ENCODE results near the gene FBXL19. TPM values are rescaled to one million over a fixed set of nuclear protein-coding genes. Genes with fewer than 3 reads are reported as not detected.

FBXL19 gene
- total and polyA plus RNA-seq, 9 of the 15 experiments (the other 6 are each of a cell fraction or from before 2014, with no cell fraction given): 0.13 to 48.0 (median 13.5) TPM; not detected in 1

DNA sequence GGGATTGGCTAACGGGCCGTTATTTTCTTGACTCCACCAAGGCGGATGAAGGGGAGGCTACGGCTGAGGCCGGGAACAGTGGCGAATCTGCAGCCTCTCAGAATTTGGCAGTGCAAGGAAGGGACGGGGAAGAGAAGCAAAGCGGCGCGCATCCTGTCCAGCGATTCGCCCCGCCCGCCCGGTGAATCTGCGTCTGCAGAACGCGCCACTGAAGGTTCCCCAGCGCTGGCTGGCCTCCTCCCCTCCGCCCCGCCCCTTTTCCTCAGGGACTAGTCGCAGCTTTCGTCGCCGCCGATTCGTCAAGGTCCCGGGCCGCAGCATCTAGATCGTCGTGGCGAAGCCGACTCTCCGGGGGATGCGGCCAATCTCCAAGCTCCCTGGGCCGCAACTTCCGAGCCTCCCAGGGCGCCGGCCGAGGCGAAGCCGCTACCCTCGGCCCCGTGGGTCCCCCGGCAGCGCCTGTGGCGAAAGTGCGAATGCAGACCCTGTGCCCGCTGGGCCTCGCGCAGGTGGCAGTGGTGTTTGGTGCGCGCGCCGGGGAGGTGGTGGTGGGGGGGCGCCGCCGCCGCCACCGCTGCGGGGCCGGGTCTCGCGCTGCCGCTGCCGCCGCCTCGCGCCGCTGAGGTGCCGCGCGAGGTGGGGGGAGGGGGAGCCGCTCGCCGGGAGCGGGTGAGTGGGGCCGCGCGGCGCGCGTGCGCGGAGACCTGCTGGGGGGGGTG lies 34.2 kb downstream of the FBXL19 start, which contains the start of gene SETD1A (continued):
- TF ChIP-seq ERF (CRISPR knock-in tag; IDR thresholded peaks at IDR 0.05) (no peak; the same call in 1 of the 2 replicates), GABPA (tag; conservative IDR thresholded peaks at IDR 0.05; ENCODE audit: low read depth) (peak; percentile 84), HDAC2 (IDR thresholded peaks at IDR 0.05) (no peak), SIRT6 (IDR thresholded peaks at IDR 0.05; ENCODE audit: low read depth, low read length) (no peak), HSF4 (CRISPR knock-in tag; IDR thresholded peaks at IDR 0.05; ENCODE audit: borderline replicate concordance) (no peak), ZNF24 (IDR thresholded peaks at IDR 0.05) (no peak), STAT5B (CRISPR knock-in tag; IDR thresholded peaks at IDR 0.05) (no peak), MCM3 (IDR thresholded peaks at IDR 0.05) (no peak), PCBP1 (IDR thresholded peaks at IDR 0.05; ENCODE audit: low read depth, low read length, poor library complexity, severe bottlenecking) (peak; percentile 83), FOXJ3 (CRISPR knock-in tag; IDR thresholded peaks at IDR 0.05) (no peak), CBFA2T2 (conservative IDR thresholded peaks at IDR 0.05) (no peak), BRD4 (IDR thresholded peaks at IDR 0.05) (peak; percentile 33)
- TF ChIP-seq, protein P1, sequence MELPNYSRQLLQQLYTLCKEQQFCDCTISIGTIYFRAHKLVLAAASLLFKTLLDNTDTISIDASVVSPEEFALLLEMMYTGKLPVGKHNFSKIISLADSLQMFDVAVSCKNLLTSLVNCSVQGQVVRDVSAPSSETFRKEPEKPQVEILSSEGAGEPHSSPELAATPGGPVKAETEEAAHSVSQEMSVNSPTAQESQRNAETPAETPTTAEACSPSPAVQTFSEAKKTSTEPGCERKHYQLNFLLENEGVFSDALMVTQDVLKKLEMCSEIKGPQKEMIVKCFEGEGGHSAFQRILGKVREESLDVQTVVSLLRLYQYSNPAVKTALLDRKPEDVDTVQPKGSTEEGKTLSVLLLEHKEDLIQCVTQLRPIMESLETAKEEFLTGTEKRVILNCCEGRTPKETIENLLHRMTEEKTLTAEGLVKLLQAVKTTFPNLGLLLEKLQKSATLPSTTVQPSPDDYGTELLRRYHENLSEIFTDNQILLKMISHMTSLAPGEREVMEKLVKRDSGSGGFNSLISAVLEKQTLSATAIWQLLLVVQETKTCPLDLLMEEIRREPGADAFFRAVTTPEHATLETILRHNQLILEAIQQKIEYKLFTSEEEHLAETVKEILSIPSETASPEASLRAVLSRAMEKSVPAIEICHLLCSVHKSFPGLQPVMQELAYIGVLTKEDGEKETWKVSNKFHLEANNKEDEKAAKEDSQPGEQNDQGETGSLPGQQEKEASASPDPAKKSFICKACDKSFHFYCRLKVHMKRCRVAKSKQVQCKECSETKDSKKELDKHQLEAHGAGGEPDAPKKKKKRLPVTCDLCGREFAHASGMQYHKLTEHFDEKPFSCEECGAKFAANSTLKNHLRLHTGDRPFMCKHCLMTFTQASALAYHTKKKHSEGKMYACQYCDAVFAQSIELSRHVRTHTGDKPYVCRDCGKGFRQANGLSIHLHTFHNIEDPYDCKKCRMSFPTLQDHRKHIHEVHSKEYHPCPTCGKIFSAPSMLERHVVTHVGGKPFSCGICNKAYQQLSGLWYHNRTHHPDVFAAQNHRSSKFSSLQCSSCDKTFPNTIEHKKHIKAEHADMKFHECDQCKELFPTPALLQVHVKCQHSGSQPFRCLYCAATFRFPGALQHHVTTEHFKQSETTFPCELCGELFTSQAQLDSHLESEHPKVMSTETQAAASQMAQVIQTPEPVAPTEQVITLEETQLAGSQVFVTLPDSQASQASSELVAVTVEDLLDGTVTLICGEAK (IDR thresholded peaks at IDR 0.05): peak; percentile 89
- TF ChIP-seq, protein P1 (CRISPR knock-in tag; IDR thresholded peaks at IDR 0.05): no peak
- TF ChIP-seq, protein P2, sequence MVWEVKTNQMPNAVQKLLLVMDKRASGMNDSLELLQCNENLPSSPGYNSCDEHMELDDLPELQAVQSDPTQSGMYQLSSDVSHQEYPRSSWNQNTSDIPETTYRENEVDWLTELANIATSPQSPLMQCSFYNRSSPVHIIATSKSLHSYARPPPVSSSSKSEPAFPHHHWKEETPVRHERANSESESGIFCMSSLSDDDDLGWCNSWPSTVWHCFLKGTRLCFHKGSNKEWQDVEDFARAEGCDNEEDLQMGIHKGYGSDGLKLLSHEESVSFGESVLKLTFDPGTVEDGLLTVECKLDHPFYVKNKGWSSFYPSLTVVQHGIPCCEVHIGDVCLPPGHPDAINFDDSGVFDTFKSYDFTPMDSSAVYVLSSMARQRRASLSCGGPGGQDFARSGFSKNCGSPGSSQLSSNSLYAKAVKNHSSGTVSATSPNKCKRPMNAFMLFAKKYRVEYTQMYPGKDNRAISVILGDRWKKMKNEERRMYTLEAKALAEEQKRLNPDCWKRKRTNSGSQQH (CRISPR knock-in tag; IDR thresholded peaks at IDR 0.05): no peak
- TF ChIP-seq, protein P3, sequence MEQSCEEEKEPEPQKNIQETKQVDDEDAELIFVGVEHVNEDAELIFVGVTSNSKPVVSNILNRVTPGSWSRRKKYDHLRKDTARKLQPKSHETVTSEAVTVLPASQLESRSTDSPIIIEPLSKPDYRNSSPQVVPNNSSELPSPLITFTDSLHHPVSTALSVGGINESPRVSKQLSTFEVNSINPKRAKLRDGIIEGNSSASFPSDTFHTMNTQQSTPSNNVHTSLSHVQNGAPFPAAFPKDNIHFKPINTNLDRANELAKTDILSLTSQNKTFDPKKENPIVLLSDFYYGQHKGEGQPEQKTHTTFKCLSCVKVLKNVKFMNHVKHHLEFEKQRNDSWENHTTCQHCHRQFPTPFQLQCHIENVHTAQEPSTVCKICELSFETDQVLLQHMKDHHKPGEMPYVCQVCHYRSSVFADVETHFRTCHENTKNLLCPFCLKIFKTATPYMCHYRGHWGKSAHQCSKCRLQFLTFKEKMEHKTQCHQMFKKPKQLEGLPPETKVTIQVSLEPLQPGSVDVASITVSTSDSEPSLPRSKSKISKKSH (CRISPR knock-in tag; IDR thresholded peaks at IDR 0.05): no peak
- TF ChIP-seq, protein P4, sequence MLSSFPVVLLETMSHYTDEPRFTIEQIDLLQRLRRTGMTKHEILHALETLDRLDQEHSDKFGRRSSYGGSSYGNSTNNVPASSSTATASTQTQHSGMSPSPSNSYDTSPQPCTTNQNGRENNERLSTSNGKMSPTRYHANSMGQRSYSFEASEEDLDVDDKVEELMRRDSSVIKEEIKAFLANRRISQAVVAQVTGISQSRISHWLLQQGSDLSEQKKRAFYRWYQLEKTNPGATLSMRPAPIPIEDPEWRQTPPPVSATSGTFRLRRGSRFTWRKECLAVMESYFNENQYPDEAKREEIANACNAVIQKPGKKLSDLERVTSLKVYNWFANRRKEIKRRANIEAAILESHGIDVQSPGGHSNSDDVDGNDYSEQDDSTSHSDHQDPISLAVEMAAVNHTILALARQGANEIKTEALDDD (IDR thresholded peaks at IDR 0.05): no peak

All from K562 (cell line).